ENCODE data around the gene PKN1. TPM values are rescaled to one million over a fixed set of nuclear protein-coding genes. Genes with fewer than 3 reads are reported as not detected.

The PKN1 gene
- total RNA-seq, 1 donor from 2014 or later, result 207 TPM

- Mint-ChIP-seq H3K4me1 (ENCODE audit: unreplicated experiment) (peaks cover 26% of the 10 kb centered on the region), H3K27ac (ENCODE audit: unreplicated experiment) (peak overlapping the region; percentile 38), H3K4me3 (ENCODE audit: unreplicated experiment) (peak overlapping the region; percentile 85), H3K9me3 (ENCODE audit: unreplicated experiment) (no peaks in the 10 kb centered on the region), H3K27me3 (ENCODE audit: unreplicated experiment) (peaks cover 10% of the 10 kb centered on the region), H3K36me3 (ENCODE audit: low read depth, unreplicated experiment) (peaks cover 7% of the 10 kb centered on the region)
- DNase-seq (ENCODE audit: low spot score), result no peak
- TF ChIP-seq CTCF (IDR thresholded peaks at IDR 0.05; ENCODE audit: unreplicated experiment), result no peak
These were observed 1.6 kb downstream of the PKN1 start for GRCh38 chr19:14434543-14435319.

GRCh38 chr19:14435320-14436050 is 2.4 kb downstream of the PKN1 start:
- Mint-ChIP-seq H3K36me3 (ENCODE audit: low read depth, unreplicated experiment) (peaks cover 7% of the 10 kb centered on the region), H3K4me1 (ENCODE audit: unreplicated experiment) (peaks cover 33% of the 10 kb centered on the region), H3K4me3 (ENCODE audit: unreplicated experiment) (peak overlapping the region; percentile 79), H3K27ac (ENCODE audit: unreplicated experiment) (no peak overlapping the region), H3K27me3 (ENCODE audit: unreplicated experiment) (peaks cover 10% of the 10 kb centered on the region), H3K9me3 (ENCODE audit: unreplicated experiment) (no peaks in the 10 kb centered on the region)
- DNase-seq (ENCODE audit: low spot score), result no peak
- TF ChIP-seq CTCF (IDR thresholded peaks at IDR 0.05; ENCODE audit: unreplicated experiment), result no peak

- H3K27me3 Mint-ChIP-seq (ENCODE audit: unreplicated experiment), result peaks cover 12% of the 10 kb centered on the region
- peaks cover 10% of the 10 kb centered on the region for H3K36me3 Mint-ChIP-seq (ENCODE audit: low read depth, unreplicated experiment)
- peaks cover 30% of the 10 kb centered on the region for H3K4me1 Mint-ChIP-seq (ENCODE audit: unreplicated experiment)
- peak overlapping the region; percentile 19 for H3K4me3 Mint-ChIP-seq (ENCODE audit: unreplicated experiment)
- no peak for TF ChIP-seq CTCF (IDR thresholded peaks at IDR 0.05; ENCODE audit: unreplicated experiment)
- DNase-seq (ENCODE audit: low spot score), result no peak
- H3K27ac Mint-ChIP-seq (ENCODE audit: unreplicated experiment), result peak overlapping the region; percentile 2
- H3K9me3 Mint-ChIP-seq (ENCODE audit: unreplicated experiment), result no peaks in the 10 kb centered on the region
These were observed 4.6 kb downstream of the PKN1 start for GRCh38 chr19:14437578-14438140.

GRCh38 chr19:14439014-14439413 is 5.9 kb downstream of the PKN1 start:
- peak overlapping the region; percentile 82 for H3K4me3 Mint-ChIP-seq (ENCODE audit: unreplicated experiment)
- peaks cover 13% of the 10 kb centered on the region for H3K27me3 Mint-ChIP-seq (ENCODE audit: unreplicated experiment)
- peaks cover 29% of the 10 kb centered on the region for H3K4me1 Mint-ChIP-seq (ENCODE audit: unreplicated experiment)
- no peak for TF ChIP-seq CTCF (IDR thresholded peaks at IDR 0.05; ENCODE audit: unreplicated experiment)
- DNase-seq (ENCODE audit: low spot score), result peak; percentile 14
- H3K27ac Mint-ChIP-seq (ENCODE audit: unreplicated experiment), result peak overlapping the region; percentile 92
- peaks cover 15% of the 10 kb centered on the region for H3K36me3 Mint-ChIP-seq (ENCODE audit: low read depth, unreplicated experiment)
- no peaks in the 10 kb centered on the region for H3K9me3 Mint-ChIP-seq (ENCODE audit: unreplicated experiment)

All from endothelial cell (in vitro differentiated cells).